PC-9 (cell line): ENCODE data around the gene MMP7. TPM values are rescaled to one million over a fixed set of nuclear protein-coding genes. Genes with fewer than 3 reads are reported as not detected.
A peak's percentile ranks its signal among the peaks of the same experiment; 100 is the strongest.

Source experiments
- BruUV-seq: library from RNA; stranded (reverse); fragments of 400-500 nt; replicated peaks from 2 replicates; lab custom pipeline; 2021; lab: Mats Ljungman, UMichigan
- CTCF ChIA-PET: fragments of 300-600 bp; sonication (Branson Sonifier 250); formaldehyde crosslinking; loops from one replicate; lab custom pipeline; 2022; ENCODE audit warnings: antibody characterized with exemption; lab: Charles Lee
- POLR2A ChIA-PET: fragments of 300-600 bp; sonication (Branson Sonifier 250); formaldehyde crosslinking; loops from one replicate; lab custom pipeline; 2022; ENCODE audit warnings: antibody characterized with exemption; ENCODE audit not compliant: unreplicated experiment; lab: Charles Lee
- DNase-seq, 2 experiments: peaks; one replicate each; pipeline versions ENCODE4 v3.0.0 to v3.0.0-alpha.2; 2015 to 2022; ENCODE audit warnings: mixed read lengths in 1 of 2
- H2AFZ ChIP-seq: fragments of 200-600 bp; sonication (generic); 2 replicates; pipeline ENCODE4 v1.8.1; 2017; ENCODE audit warnings: antibody characterized with exemption
- H3F3A ChIP-seq: fragments of 200-600 bp; sonication (generic); 2 replicates; pipeline ENCODE4 v1.8.1; 2017; ENCODE audit warnings: antibody characterized with exemption, mild to moderate bottlenecking, low read depth; ENCODE audit not compliant: insufficient read depth
- H3K27ac ChIP-seq: fragments of 200-600 bp; sonication (generic); 2 replicates; pipeline ENCODE4 v1.6.1; 2016; ENCODE audit warnings: mixed run types
- H3K27me3 ChIP-seq: fragments of 200-600 bp; sonication (generic); 2 replicates; pipeline ENCODE4 v1.6.1; 2016; ENCODE audit warnings: low read depth, mixed run types; ENCODE audit not compliant: insufficient read depth
- H3K36me3 ChIP-seq: fragments of 200-600 bp; sonication (generic); 2 replicates; pipeline ENCODE4 v1.6.1; 2016; ENCODE audit warnings: low read depth, mixed run types
- H3K4me1 ChIP-seq: fragments of 200-600 bp; sonication (generic); replicated peaks from 2 replicates; pipeline ENCODE4 v1.6.1; 2016; ENCODE audit warnings: mixed run types; ENCODE audit not compliant: insufficient read depth
- H3K4me2 ChIP-seq: fragments of 200-600 bp; sonication (generic); 2 replicates; pipeline ENCODE4 v1.6.1; 2017; ENCODE audit warnings: mixed run types
- H3K4me3 ChIP-seq: fragments of 200-600 bp; sonication (generic); 2 replicates; pipeline ENCODE4 v1.6.1; 2016; ENCODE audit warnings: mixed run types
- H3K79me2 ChIP-seq: fragments of 200-600 bp; sonication (generic); 2 replicates; pipeline ENCODE4 v1.6.1; 2017; ENCODE audit warnings: low read depth, mixed run types
- H3K9me2 ChIP-seq: fragments of 200-600 bp; sonication (generic); 2 replicates; pipeline ENCODE4 v1.8.1; 2017; ENCODE audit warnings: mild to moderate bottlenecking; ENCODE audit not compliant: insufficient read depth
- H3K9me3 ChIP-seq: fragments of 200-600 bp; sonication (generic); 2 replicates; pipeline ENCODE4 v1.8.1; 2016; ENCODE audit warnings: low read depth; ENCODE audit not compliant: insufficient read depth
- H4K20me1 ChIP-seq: fragments of 200-600 bp; sonication (generic); 2 replicates; pipeline ENCODE4 v1.8.1; 2017; ENCODE audit not compliant: insufficient read depth
- CTCF ChIP-seq: fragments of 200-600 bp; sonication (generic); conservative IDR thresholded peaks from 2 replicates; pipeline ENCODE4 v1.6.1; 2017; ENCODE audit warnings: mixed run types, antibody characterized with exemption, mild to moderate bottlenecking, moderate library complexity
- EZH2 ChIP-seq: fragments of 200-600 bp; sonication (generic); IDR thresholded peaks from 2 replicates; pipeline ENCODE4 v1.8.0; 2017; ENCODE audit warnings: antibody characterized with exemption, low read depth
- intact Hi-C: fragments of 100-400 bp; cut with micrococcal nuclease; formaldehyde crosslinking; loops from one replicate; pipeline ENCODE4 v1.10.0; 2022; ENCODE audit not compliant: unreplicated experiment
- total RNA-seq: library from RNA; stranded (reverse); gene quantifications from 2 replicates; pipeline ENCODE4 v1.2.3, GENCODE V29; 2021

The MMP7 gene
- total RNA-seq, 1 experiment from 2014 or later, result 1.1 TPM

GRCh38 chr11:102534261-102534872 lies 3.8 kb upstream of the MMP7 start:
- DNase-seq, result no peak
- Histone ChIP-seq H3K9me3 (no peaks in the 10 kb centered on the region), H3K4me1 (no peaks in the 10 kb centered on the region), H2AFZ (no peak overlapping the region), H3K27me3 (no peaks in the 10 kb centered on the region), H3K36me3 (no peaks in the 10 kb centered on the region), H3F3A (no peaks in the 10 kb centered on the region; the same call in 1 of the 2 replicates), H3K79me2 (no peaks in the 10 kb centered on the region), H3K4me3 (no peak overlapping the region), H3K4me2 (no peak overlapping the region), H4K20me1 (no peaks in the 10 kb centered on the region), H3K27ac (no peak overlapping the region), H3K9me2 (no peaks in the 10 kb centered on the region)
- TF ChIP-seq EZH2 (no peak), CTCF (peak; percentile 42; the same call in 1 of the 2 replicates)
- BruUV-seq, result no TSS peak
- ChIA-PET POLR2A (interaction anchor here (0.6 kb wide), 1 partner anchor 1955 kb away, joined by 7 read pairs; no protein-coding TSS in a partner anchor), CTCF (interaction anchor here (0.6 kb wide), 1 partner anchor 78 kb away, joined by 3 read pairs; no protein-coding TSS in a partner anchor)
- intact Hi-C loops, result no loop called here

- DNase-seq, result peak in 1 of 2 experiments; percentile 64
- H3K36me3 ChIP-seq, result no peaks in the 10 kb centered on the region
- TF ChIP-seq CTCF, result no peak
- no peak for TF ChIP-seq EZH2
- H3K9me3 ChIP-seq, result no peaks in the 10 kb centered on the region
- POLR2A ChIA-PET, result no interaction called here
- H3K4me1 ChIP-seq, result peaks cover 7% of the 10 kb centered on the region; the same call in 1 of the 2 replicates
- no peak overlapping the region for H3K4me2 ChIP-seq
- BruUV-seq, result no TSS peak
- H3K27me3 ChIP-seq, result no peaks in the 10 kb centered on the region
- H3K9me2 ChIP-seq, result no peaks in the 10 kb centered on the region
- no peak overlapping the region for H2AFZ ChIP-seq
- no peaks in the 10 kb centered on the region for H4K20me1 ChIP-seq
- H3K27ac ChIP-seq, result no peak overlapping the region
- intact Hi-C loops, result no loop called here
- H3K79me2 ChIP-seq, result no peaks in the 10 kb centered on the region
- CTCF ChIA-PET, result no interaction called here
- no peak overlapping the region for H3K4me3 ChIP-seq
- peaks cover 5% of the 10 kb centered on the region; the same call in 1 of the 2 replicates for H3F3A ChIP-seq
Measured at GRCh38 chr11:102528618-102529017, 1.9 kb downstream of the MMP7 start.

GRCh38 chr11:102527684-102528083 lies 2.9 kb downstream of the MMP7 start:
- H3K27ac ChIP-seq, result no peak overlapping the region
- H3K36me3 ChIP-seq, result no peaks in the 10 kb centered on the region
- no peak overlapping the region for H3K4me3 ChIP-seq
- TF ChIP-seq CTCF (no peak), EZH2 (no peak)
- no peak overlapping the region for H2AFZ ChIP-seq
- ChIA-PET POLR2A (no interaction called here), CTCF (no interaction called here)
- no peak overlapping the region for H3K4me2 ChIP-seq
- no TSS peak for BruUV-seq
- intact Hi-C loops, result no loop called here
- H4K20me1 ChIP-seq, result no peaks in the 10 kb centered on the region
- H3K79me2 ChIP-seq, result no peaks in the 10 kb centered on the region
- peaks cover 7% of the 10 kb centered on the region; the same call in 1 of the 2 replicates for H3K4me1 ChIP-seq
- DNase-seq, result peak in 1 of 2 experiments; percentile 66
- H3K27me3 ChIP-seq, result no peaks in the 10 kb centered on the region
- no peaks in the 10 kb centered on the region for H3K9me3 ChIP-seq
- no peaks in the 10 kb centered on the region for H3K9me2 ChIP-seq
- H3F3A ChIP-seq, result peaks cover 5% of the 10 kb centered on the region; the same call in 1 of the 2 replicates
